Cardiac muscle cell (in vitro differentiated cells and primary cell): Measurements from ENCODE around the gene CD209. TPM values are rescaled to one million over a fixed set of nuclear protein-coding genes. Genes with fewer than 3 reads are reported as not detected.

Experiments
- DNase-seq, 2 donors: peaks; one replicate each; pipeline versions ENCODE4 v3.0.0 to v3.0.0-alpha.2; 2010 to 2017; ENCODE audit warnings: low read depth in 1 of 2, low spot score in 1 of 2
- H3K27ac ChIP-seq: fragments of 200-600 bp; sonication (generic); 2 replicates; pipeline ENCODE4 v1.5.1; 2016
- H3K27me3 ChIP-seq: fragments of 200-600 bp; sonication (generic); 2 replicates; pipeline ENCODE4 v1.6.0; 2016; ENCODE audit warnings: control low read depth
- H3K36me3 ChIP-seq: fragments of 200-600 bp; sonication (generic); 2 replicates; pipeline ENCODE4 v1.5.1; 2016; ENCODE audit warnings: control low read depth
- H3K4me1 ChIP-seq: fragments of 200-600 bp; sonication (generic); 2 replicates; pipeline ENCODE4 v1.8.1; 2017; ENCODE audit warnings: low read depth, mild to moderate bottlenecking, mixed run types
- H3K4me3 ChIP-seq: fragments of 200-600 bp; sonication (generic); 2 replicates; pipeline ENCODE4 v1.5.1; 2016; ENCODE audit warnings: mild to moderate bottlenecking
- H3K9me3 ChIP-seq: fragments of 200-600 bp; sonication (generic); 2 replicates; pipeline ENCODE4 v1.5.1; 2017; ENCODE audit warnings: low read depth, mild to moderate bottlenecking, control low read depth
- CTCF ChIP-seq: IDR thresholded peaks from 2 replicates; pipeline ENCODE4 v1.5.1; 2012; ENCODE audit warnings: low read depth, mild to moderate bottlenecking, low read length
- polyA plus RNA-seq: library from polyadenylated mRNA; unstranded; fragments of >200 nt; fragmentation: Nextera tagmentation; extraction: Ambion mirVana; gene quantifications from 2 replicates; pipeline ENCODE4 v1.2.1, GENCODE V29; 2016
- total RNA-seq: library from RNA; depleted of rRNA; stranded (reverse); fragments of >200 nt; gene quantifications from 2 replicates; pipeline ENCODE4 v1.2.3, GENCODE V29; 2016

Gene CD209
- total and polyA plus RNA-seq, 2 experiments from 2014 or later: not detected

DNA sequence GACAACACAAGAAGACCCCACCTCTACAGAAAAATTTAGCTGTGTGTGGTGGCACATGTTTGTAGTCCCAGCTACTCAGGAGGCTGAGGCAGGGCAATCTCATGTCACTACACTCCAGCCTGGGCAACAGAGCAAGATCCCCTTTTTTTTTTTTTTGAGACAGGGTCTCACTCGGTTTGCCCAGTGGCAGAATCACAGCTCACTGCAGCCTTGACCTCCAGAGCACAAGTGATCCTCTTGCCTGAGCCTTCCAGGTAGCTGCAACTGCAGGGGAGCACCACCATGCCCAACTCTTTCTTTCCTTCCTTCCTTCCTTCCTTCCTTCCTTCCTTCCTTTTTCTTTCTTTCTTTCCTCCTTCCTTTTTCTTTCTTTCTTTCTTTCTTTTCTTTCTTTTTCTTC is 11.2 kb downstream of the CD209 start:
- Histone ChIP-seq H3K27me3 (peaks cover 48% of the 10 kb centered on the region), H3K4me3 (no peak overlapping the region), H3K36me3 (no peaks in the 10 kb centered on the region), H3K4me1 (no peaks in the 10 kb centered on the region), H3K9me3 (no peaks in the 10 kb centered on the region), H3K27ac (no peak overlapping the region)
- TF ChIP-seq CTCF: no peak
- no peak for DNase-seq

DNA sequence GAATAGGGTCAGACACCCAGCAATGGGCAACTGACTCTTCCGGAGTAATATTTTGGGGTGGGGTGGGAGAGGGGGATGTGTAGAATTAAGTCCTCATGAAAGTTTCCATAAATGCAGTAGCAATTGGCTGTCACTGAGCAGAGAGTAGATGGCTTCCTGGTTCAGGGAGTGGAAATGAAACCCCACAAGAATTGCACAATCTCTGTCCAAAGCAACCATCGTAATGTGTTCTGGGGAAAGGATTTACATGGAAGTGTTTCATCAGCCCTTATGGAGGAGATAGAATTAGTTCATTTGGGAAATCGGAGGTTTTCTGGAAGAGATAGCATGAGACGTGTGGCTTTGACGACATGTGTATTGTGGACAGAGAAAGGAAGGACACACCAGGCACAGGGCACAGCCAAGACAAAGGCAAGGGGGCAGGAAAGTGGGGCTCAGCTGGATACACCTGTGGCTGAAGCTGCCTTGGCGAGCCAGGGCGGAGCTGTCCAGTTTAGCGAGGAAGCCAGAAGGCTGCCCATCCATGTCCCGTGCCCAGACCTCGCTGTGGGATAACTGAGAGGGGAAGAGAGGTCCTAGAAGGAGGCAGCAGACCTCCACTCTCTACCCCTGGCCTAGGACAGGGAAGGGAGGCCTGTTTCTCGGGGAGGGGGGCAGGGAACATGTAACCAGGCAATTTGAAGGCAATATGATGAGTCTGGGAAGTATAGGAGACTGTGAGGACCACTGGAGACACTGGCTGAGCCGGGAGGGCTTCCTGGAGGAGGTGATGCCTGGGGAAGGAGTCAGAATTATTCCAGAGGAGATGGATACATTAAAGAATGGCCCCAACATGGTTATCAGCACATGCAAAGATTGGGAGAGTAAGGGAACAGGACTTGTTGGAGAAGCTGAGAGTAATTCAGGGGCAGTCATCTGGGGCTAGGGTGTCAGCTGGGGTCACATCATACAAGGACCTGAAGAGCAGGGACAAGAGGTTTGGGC is 12.8 kb downstream of the CD209 start:
- no peak overlapping the region for H3K4me3 ChIP-seq
- no peak overlapping the region for H3K27ac ChIP-seq
- no peaks in the 10 kb centered on the region for H3K36me3 ChIP-seq
- H3K27me3 ChIP-seq: peaks cover 65% of the 10 kb centered on the region
- H3K4me1 ChIP-seq: no peaks in the 10 kb centered on the region
- no peak for TF ChIP-seq CTCF
- peak in 1 of 2 donors; percentile 68 for DNase-seq
- no peaks in the 10 kb centered on the region for H3K9me3 ChIP-seq

- DNase-seq: no peak
- H3K4me1 ChIP-seq: no peaks in the 10 kb centered on the region
- H3K4me3 ChIP-seq: no peak overlapping the region
- peaks cover 76% of the 10 kb centered on the region for H3K27me3 ChIP-seq
- no peaks in the 10 kb centered on the region for H3K36me3 ChIP-seq
- no peak for TF ChIP-seq CTCF
- H3K27ac ChIP-seq: no peak overlapping the region
- no peaks in the 10 kb centered on the region for H3K9me3 ChIP-seq
Observed at GRCh38 chr19:7733376-7733775, 14.0 kb downstream of the CD209 start.

DNA sequence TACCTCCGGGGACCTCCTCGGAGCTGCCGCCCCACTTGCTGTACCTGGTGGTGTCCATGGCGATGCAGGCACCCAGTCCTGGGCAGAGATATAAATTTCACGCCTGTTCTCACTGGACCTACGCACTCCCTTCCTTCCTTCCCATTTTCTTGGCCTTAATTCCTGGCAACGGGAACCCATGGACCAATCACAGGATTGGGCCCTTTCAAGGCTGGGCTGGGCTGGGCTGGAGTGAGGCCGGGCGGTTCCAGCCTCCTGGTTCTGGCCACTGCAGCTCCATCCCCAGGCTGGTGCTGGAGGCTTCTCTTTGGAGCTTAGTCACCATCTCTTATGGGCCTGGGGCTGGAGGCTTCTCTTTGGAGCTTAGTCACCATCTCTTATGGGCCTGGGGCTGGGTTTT is 15.3 kb downstream of the CD209 start, which contains the start of gene CLEC4G:
TSS of gene CLEC4G (minus strand) at position 66 of the 400 bp plus-strand sequence. CDS start at position 58, 8 bp downstream.
- DNase-seq: no peak
- no peaks in the 10 kb centered on the region for H3K9me3 ChIP-seq
- TF ChIP-seq CTCF: no peak
- H3K4me1 ChIP-seq: no peaks in the 10 kb centered on the region
- no peak within 1 kb of the TSS for H3K27ac ChIP-seq
- no peaks in the 10 kb centered on the region for H3K36me3 ChIP-seq
- H3K27me3 ChIP-seq: peaks cover 86% of the 10 kb centered on the region
- no peak within 1 kb of the TSS for H3K4me3 ChIP-seq

- H3K27me3 ChIP-seq: peaks cover 90% of the 10 kb centered on the region
- no peaks in the 10 kb centered on the region for H3K9me3 ChIP-seq
- no peaks in the 10 kb centered on the region for H3K4me1 ChIP-seq
- no peak for DNase-seq
- no peak overlapping the region for H3K27ac ChIP-seq
- no peak overlapping the region for H3K4me3 ChIP-seq
- H3K36me3 ChIP-seq: no peaks in the 10 kb centered on the region
- TF ChIP-seq CTCF: no peak
Observed at GRCh38 chr19:7731615-7732014, 15.7 kb downstream of the CD209 start.
